A673 (cell line): ENCODE data around the gene TFDP1. TPM values are rescaled to one million over a fixed set of nuclear protein-coding genes. Genes with fewer than 3 reads are reported as not detected.
A peak's percentile ranks its signal among the peaks of the same experiment; 100 is the strongest.

ENCODE experiments used
- BruUV-seq: library from RNA; stranded (reverse); fragments of 400-500 nt; replicated peaks from 2 replicates; lab custom pipeline; 2021; lab: Mats Ljungman, UMichigan
- CTCF ChIA-PET: fragments of 300-600 bp; sonication (Branson Sonifier 250); formaldehyde crosslinking; loops from one replicate; lab custom pipeline; 2022; ENCODE audit warnings: antibody characterized with exemption; lab: Charles Lee
- POLR2A ChIA-PET: fragments of 300-600 bp; sonication (Branson Sonifier 250); formaldehyde crosslinking; loops from one replicate; lab custom pipeline; 2022; ENCODE audit warnings: antibody characterized with exemption; ENCODE audit not compliant: low non-redundant PET; lab: Charles Lee
- DNase-seq: peaks from one replicate; pipeline ENCODE4 v3.0.0-alpha.2; 2015; ENCODE audit warnings: low spot score
- H3K27ac ChIP-seq: fragments of 200-600 bp; sonication (generic); 2 replicates; pipeline ENCODE4 v1.5.1; 2016; ENCODE audit warnings: mixed run types, low read depth, mild to moderate bottlenecking, mixed read lengths, antibody characterized with exemption, low read length; ENCODE audit not compliant: poor library complexity, severe bottlenecking
- H3K27me3 ChIP-seq: fragments of 200-600 bp; sonication (generic); replicated peaks from 2 replicates; pipeline ENCODE4 v1.6.1; 2017; ENCODE audit warnings: mixed run types, low read depth, mild to moderate bottlenecking, mixed read lengths, antibody characterized with exemption, low read length; ENCODE audit not compliant: insufficient read depth, poor library complexity
- H3K36me3 ChIP-seq: fragments of 200-600 bp; sonication (generic); 2 replicates; pipeline ENCODE4 v1.6.1; 2016; ENCODE audit warnings: mixed run types, mild to moderate bottlenecking, mixed read lengths, antibody characterized with exemption, low read length; ENCODE audit not compliant: insufficient read depth, poor library complexity, severe bottlenecking
- H3K4me1 ChIP-seq: fragments of 200-600 bp; sonication (generic); 2 replicates; pipeline ENCODE4 v1.6.1; 2017; ENCODE audit warnings: mixed run types, mild to moderate bottlenecking, mixed read lengths, antibody characterized with exemption, low read length; ENCODE audit not compliant: insufficient read depth, poor library complexity, severe bottlenecking
- H3K4me3 ChIP-seq: fragments of 200-600 bp; sonication (generic); 2 replicates; pipeline ENCODE4 v1.5.1; 2016; ENCODE audit warnings: low read depth, mixed run types, mild to moderate bottlenecking, mixed read lengths, low read length; ENCODE audit not compliant: poor library complexity, severe bottlenecking
- H3K9me3 ChIP-seq: fragments of 200-600 bp; sonication (generic); 2 replicates; pipeline ENCODE4 v1.6.1; 2016; ENCODE audit warnings: mixed run types, low read depth, mild to moderate bottlenecking, mixed read lengths, antibody characterized with exemption, low read length; ENCODE audit not compliant: poor library complexity, severe bottlenecking
- CTCF ChIP-seq: fragments of 300-800, 200-600 bp; sonication (generic); conservative IDR thresholded peaks from 2 replicates; pipeline ENCODE4 v1.5.1; 2017; ENCODE audit warnings: low read depth, mild to moderate bottlenecking, antibody characterized with exemption, low read length, moderate library complexity, mixed read lengths
- EZH2 ChIP-seq: fragments of 200-600 bp; sonication (generic); IDR thresholded peaks from 2 replicates; pipeline ENCODE4 v1.6.1; 2017; ENCODE audit warnings: borderline replicate concordance, low read depth, mild to moderate bottlenecking, mixed read lengths, antibody characterized with exemption, low read length; ENCODE audit not compliant: poor library complexity, severe bottlenecking
- intact Hi-C: fragments of 100-400 bp; cut with micrococcal nuclease; formaldehyde crosslinking; loops from one replicate; pipeline ENCODE4 v1.10.0; 2022; ENCODE audit not compliant: unreplicated experiment
- total RNA-seq: library from RNA; stranded (reverse); gene quantifications from 2 replicates; pipeline ENCODE4 v1.2.3, GENCODE V29; 2021

TFDP1 gene
- total RNA-seq, 1 experiment from 2014 or later = 153 TPM

- intact Hi-C loops = no loop called here
- TF ChIP-seq CTCF (no peak), EZH2 (no peak)
- Histone ChIP-seq H3K4me1 (no peaks in the 10 kb centered on the region), H3K36me3 (peaks cover 28% of the 10 kb centered on the region), H3K9me3 (no peaks in the 10 kb centered on the region), H3K4me3 (no peak overlapping the region), H3K27me3 (no peaks in the 10 kb centered on the region), H3K27ac (no peak overlapping the region)
- ChIA-PET POLR2A (no interaction called here), CTCF (no interaction called here)
- BruUV-seq = TSS peak; percentile 14
- DNase-seq = no peak
These were observed 29.3 kb downstream of the TFDP1 start for GRCh38 chr13:113613789-113614379.

GRCh38 chr13:113616281-113616906, 31.8 kb downstream of the TFDP1 start:
- no peak overlapping the region for H3K27ac ChIP-seq
- peaks cover 26% of the 10 kb centered on the region for H3K36me3 ChIP-seq
- ChIA-PET CTCF (interaction anchor here (0.5 kb wide), 1 partner anchor 702 kb away, joined by 8 read pairs; no protein-coding TSS in a partner anchor), POLR2A (no interaction called here)
- DNase-seq = no peak
- no peak for TF ChIP-seq CTCF
- TF ChIP-seq EZH2 = no peak
- intact Hi-C loops = no loop called here
- no peaks in the 10 kb centered on the region for H3K9me3 ChIP-seq
- no peak overlapping the region for H3K4me3 ChIP-seq
- no TSS peak for BruUV-seq
- H3K27me3 ChIP-seq = no peaks in the 10 kb centered on the region
- no peaks in the 10 kb centered on the region for H3K4me1 ChIP-seq

- Histone ChIP-seq H3K36me3 (peaks cover 19% of the 10 kb centered on the region), H3K27ac (no peak overlapping the region), H3K4me3 (no peak overlapping the region), H3K27me3 (no peaks in the 10 kb centered on the region), H3K4me1 (no peaks in the 10 kb centered on the region), H3K9me3 (no peaks in the 10 kb centered on the region)
- BruUV-seq = no TSS peak
- intact Hi-C loops = no loop called here
- POLR2A ChIA-PET = no interaction called here
- DNase-seq = peak; percentile 14
- TF ChIP-seq EZH2 (no peak), CTCF (no peak)
- CTCF ChIA-PET = interaction anchor here (0.5 kb wide), 1 partner anchor 701 kb away, joined by 8 read pairs; no protein-coding TSS in a partner anchor
These were observed 32.6 kb downstream of the TFDP1 start for GRCh38 chr13:113616991-113617749.
